CD4-positive, alpha-beta T cell treated with Interleukin-15 for 4 hours (primary cell): ENCODE results near the gene PLPP2.

ENCODE experiments used
- DNase-seq: peaks from one replicate; pipeline ENCODE4 v3.0.0-alpha.2; 2020; ENCODE audit warnings: low spot score

The PLPP2 gene

DNA sequence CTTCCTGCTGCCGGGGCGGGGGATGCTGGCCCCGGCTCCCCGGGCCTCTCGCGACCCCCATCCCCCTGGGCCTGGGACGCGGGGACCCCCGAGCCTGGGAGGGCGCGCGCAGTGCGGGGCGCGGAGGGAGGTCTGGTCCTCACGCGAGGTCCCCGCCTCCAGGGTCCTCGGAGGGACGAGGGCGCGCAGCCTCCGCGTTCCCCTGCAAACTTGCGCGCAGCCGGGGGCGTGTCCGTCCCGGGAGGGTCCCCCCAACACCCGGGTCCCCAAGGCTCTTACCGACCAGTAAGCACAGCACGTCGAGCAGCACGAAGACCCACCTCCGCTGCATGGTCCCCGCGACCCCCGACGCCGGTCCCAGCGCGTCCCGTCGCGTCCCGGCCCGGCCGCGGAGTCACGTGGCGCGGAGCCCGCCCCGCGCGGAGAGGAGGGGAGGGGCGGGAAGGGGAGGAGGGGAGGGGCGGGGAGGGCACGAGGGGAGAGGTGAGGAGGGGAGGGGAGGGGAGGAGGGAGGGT lies at the start of gene PLPP2:
PLPP2 (minus strand) TSS at position 398 of the 516 bp plus-strand sequence; CDS start at position 331, 67 bp downstream.
- DNase-seq, result no peak

DNA sequence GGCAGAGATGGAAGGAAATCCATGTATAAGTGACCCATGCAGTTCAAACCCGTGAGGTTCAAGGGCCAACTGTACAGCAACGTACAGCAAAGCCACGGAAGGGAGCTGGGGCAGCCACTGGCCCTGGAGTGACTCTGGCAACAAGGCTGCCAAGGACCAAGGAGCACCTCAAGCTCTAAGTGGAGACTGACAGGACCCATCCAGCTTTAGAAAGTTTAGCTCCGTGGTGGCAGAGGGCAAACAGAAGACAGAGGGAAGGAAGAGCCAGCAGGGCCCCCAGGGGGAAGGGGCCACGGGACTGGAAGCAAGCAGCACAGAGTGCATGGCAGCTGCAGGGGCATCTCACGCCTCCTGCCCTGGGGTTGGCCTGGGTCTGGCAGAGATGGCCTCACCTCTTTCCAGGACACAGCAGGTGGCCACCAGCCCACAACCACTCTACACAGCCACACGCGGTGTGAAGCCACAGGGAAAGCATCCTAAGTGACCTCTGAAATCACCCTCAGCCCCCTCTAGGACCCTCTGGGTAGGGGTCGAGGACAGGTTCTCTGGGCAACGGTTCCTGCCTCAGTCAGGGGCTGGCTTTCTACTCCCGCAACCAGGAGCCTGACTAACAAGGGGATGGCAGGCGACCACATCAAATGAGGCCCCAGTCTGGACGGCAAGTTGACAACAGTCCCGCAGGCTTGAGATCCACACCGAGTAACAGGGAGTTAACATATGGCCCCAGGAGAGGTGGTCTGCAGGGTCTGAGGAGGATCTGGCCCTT lies 49.6 kb upstream of the PLPP2 start:
- DNase-seq, result no peak

DNA sequence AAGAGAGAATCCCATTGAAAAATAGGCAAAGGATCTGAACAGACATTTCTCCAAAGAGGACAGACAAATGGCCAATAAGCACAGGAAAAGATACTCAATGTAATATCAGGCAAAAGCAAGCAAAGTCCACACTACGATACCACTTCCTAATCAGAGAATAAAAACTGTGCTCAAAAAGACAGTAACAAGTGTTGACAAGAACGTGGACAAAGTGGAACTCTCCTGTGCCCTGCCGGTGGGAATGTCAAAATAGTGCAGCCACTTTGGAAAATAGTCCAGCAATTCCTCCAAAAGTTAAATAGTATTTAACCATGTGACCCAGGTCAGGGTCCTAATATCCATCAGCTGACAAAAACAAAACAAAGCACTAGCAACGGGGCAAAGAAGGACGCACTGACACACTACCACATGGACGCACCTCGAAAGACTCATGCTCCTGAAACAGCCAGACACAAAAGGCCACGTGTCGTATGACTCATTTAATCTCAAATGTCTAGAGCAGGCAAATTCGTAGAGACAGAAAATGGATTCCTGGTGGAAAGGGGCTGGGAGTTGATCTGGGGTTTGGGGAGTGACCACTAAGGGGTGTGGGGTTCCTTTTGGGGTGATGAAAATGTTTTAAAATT lies 48.2 kb upstream of the PLPP2 start:
- DNase-seq, result no peak

DNA sequence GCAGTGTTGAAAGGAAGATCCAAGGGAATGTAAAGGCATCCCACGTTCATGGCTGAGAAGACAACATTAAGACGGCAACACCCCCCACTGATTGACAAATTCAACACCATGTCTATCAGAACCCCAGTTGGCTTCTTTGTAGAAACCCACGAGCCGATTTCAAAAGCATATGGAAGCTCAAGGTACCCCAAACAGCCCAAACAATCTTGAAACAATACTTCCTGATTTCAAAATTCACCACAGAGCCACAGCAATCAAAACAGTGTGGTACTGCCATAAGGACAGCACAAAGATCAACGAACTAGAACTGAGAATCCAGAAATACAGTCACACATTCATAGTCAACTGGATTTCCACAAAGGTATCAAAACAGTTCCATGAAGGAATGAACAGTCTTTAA lies 47.2 kb upstream of the PLPP2 start:
- no peak for DNase-seq

DNA sequence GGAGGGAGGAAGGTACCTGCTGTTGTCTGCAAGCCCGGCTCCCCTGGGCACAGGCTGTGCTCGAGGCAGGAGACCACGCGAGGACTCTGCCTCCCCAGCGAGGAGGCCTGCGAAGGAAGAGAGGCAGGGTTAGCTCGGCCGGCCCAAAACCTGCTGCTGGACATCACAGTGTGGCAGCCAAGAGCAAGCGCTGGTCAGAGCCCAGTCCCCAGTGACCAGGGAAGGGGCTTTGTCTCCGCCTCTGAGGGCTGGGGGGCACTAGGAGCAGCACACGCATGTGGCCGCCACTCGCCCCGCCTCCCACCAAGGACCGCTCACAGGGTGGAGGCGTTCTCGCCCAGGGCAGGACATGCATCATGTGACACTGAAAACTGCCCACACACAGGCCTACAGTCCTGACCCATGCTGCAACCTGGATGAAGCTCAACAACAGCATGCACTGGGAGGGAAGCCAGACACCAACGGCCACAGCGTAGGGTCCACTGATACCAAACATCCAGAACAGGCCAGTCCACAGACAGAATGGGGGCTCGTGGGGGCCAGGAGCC lies 44.9 kb upstream of the PLPP2 start:
- no peak for DNase-seq

DNA sequence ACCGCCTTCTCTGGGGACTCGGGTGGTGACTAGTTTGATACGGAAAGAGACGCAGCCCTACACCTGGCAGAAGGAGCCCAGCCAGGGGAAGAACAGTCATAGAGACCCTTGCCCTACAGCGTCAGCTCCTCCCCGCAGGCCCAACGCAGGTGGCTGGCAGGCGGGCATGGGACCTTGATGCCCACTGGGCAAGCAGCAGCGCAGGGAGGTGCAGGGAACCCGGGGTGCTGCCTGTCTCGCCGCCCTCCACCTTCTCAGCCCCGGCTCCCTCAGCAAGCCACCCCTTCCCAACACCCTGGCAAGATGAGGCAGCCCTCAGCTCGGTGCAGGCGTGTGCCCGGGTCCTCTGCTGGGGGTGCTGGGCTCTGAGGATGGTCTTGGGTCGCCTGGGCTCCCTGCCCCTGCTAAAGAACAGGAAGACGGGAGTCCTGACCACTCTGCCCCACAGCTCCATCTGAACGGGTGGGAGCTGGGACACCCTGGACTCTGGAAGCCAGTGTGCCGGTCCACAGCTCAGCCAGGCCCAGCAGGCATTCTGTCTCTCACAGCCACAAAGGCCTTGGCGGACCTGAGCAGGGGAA lies 44.4 kb upstream of the PLPP2 start:
- no peak for DNase-seq

DNA sequence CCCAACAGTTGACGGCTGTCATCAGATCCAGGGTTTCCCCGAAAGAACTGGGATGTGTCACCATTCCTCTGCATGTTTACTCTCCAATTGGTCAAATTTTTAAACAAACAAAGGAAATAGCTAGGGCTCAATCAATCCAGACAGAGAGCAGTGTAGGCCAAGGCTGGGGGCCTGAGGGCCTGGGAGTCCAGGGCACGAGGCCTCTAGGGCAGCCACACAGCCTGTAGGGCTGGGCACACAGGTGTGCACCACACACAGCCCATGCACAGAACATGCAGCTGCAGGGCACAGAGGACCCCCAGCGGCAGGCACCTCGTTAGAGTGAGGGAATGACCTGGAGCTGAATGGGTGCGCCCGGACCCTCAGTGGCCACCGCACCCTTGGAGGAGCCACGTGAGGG lies 43.9 kb upstream of the PLPP2 start:
- DNase-seq, result no peak

DNA sequence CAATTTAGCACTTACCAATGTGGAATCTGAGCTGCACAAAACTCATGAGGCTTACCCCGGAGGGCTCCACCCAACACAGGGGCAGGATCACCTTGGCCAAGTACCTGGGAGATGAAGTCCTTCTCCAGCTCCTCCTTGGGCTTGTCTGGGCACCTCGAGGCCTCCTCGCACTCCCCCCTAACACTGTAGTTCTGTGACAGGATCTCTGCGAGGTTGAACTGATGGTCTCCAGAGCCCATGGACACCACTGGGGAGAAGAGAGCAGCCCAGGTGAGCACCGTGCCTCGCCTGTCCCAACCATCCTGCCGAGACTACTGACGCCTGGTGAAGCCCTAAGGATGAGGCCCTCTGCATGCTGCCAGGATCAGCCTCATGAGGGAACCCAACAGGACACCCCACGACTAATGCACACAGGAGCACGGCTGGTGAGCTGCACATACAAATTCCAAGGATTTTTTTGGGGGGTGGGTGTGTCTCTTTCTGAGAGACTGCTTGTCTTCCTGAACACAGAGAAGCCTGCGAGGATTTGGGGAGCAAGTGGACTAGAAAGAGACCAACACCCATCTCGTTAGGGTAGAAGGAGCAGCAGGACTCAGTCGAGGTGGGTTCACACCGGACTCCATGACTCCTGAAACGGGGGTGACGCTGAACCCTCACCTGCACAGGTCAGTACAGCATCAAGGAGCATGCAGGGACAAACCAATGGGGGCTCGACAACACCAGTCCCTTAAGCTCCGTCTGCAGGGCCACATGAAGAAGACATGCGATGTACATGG lies 43.3 kb upstream of the PLPP2 start:
- DNase-seq, result no peak

DNA sequence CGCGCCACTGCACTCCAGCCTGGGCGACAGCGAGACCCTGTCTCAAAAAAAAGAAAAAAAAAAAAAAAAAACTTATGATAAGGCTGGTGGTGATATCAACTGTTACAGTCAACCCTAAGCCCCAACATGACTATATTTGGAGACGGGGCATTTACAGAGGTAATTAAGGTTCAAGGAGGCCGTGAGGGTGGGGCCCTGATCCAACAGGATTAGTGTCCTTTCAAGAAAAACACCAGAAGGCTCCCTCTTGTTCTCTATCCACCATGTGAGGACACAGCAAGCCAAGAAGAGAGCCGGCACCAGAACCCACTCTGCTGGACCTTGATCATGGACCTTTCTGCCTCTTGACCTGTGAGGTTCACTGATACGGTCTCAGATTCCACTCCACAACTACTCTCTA lies 39.3 kb upstream of the PLPP2 start:
- no peak for DNase-seq

DNA sequence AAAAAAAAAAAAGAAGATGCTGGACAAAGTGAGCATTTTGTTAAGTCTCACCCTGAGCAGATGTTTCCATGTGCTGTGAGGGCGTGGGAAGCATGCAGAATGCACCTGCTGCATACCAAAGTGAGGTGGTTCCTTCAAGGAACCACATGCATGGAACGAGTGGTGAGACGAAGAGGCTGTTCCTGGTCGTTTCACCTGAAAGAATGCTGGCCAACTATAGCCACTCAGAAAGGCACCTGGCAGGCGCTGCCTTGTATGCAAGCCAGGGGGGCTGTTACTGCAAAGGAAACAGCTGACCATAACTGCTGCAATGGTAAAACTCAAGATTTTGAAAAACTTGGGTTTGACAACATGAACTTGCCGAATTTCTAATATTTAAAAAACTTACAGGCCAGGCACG lies 38.7 kb upstream of the PLPP2 start:
- DNase-seq, result no peak

DNA sequence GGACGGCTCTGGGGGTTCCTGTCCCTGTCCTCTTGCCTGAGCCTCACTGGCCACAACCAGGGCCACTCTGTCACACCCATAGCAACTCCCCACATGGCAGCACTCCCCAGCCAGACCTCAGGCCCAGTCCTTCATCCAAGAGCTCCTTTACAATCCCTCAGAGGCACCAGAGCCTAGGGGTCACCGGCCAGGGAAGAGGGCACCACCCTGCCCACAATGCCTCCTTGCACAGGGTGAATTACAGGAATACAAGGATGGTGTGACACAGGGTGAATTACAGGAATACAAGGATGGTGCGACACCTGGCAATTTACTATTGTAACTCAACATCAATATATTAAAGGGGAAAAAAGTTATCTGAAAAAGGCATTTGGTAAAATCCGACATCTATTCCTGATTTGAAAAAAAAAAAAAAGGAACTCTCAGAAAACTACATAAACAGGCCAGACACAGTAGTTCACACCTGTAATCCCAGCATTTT lies 36.9 kb upstream of the PLPP2 start:
- no peak for DNase-seq

DNA sequence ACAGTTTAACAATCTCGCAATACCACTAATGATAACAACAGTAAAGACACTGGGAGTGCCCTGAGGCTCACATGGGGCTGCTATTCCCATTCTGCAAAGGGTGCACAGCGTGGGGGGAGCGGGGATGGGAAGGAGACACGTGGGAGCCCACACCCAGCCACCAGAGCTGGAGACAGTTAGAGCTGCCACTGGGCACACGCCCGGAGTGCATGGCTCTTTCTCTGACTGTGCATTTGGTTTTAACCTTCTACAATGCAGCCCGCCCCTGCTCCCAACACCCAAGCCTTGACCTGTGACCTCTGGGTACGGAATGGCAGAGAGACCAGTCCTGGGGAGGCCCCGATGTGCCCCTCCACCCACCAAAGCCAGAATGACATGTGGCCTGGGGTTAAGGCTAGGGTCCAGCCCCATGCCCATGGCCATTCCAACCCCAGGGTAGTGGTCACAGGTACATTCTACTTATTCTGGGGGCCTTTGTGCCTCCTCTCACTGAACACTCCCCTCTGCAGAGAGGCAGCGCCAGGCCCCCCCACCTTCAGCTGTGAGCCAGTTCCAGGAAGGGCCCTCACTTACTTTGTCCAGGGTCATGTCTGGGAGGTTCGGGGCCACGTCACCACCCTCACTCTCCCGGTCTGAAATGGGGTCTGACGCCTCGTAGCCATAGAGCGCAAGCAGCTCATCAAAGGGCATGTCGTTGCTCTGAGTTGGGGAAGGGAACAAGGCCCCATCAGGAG lies 36.3 kb upstream of the PLPP2 start:
- no peak for DNase-seq

DNA sequence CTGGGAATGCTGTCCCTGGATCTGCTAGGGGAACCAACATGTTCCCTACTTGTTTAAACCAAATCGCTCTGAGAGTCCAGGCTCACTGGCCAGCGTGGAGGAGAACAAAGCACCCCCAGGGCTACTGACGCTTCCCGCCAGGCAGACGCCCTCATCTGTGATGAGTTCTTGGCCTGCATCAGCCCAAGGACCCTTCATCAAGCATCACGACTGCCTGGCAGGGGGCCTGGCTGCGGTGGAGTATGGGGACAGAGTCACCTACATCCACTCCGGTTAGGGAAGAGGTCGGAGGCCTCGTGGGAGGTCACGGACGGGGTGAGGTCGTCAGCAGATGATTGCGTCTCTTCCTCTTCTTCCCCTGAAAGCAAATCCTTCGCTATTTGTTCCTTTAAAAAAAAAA lies 35.7 kb upstream of the PLPP2 start:
- no peak for DNase-seq

DNA sequence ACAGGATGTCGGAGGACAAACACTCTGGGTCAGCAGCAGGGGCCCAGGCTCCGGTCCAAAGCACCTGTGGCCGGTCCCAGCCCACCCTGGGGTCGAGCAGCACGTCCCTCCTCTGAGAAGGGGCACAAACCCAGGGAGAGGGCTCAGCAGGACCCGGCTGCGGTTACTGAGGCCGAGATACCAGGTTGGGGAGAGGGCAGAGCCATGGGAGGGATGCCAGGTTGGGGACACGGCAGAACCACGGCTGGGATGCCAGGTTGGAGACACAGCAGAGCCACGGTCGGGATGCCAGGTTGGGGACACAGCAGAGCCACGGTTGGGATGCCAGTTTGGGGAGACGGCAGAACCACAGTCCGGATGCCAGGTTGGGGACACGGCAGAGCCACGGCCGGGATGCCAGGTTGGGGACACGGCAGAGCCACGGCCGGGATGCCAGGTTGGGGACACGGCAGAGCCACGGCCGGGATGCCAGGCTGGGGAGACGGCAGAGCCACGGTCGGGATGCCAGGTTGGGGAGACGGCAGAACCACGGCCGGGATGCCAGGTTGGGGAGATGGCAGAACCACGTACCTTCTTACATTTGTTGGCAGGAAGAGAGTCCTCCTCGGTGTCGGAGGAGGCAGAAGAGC lies 34.8 kb upstream of the PLPP2 start:
- DNase-seq, result no peak

DNA sequence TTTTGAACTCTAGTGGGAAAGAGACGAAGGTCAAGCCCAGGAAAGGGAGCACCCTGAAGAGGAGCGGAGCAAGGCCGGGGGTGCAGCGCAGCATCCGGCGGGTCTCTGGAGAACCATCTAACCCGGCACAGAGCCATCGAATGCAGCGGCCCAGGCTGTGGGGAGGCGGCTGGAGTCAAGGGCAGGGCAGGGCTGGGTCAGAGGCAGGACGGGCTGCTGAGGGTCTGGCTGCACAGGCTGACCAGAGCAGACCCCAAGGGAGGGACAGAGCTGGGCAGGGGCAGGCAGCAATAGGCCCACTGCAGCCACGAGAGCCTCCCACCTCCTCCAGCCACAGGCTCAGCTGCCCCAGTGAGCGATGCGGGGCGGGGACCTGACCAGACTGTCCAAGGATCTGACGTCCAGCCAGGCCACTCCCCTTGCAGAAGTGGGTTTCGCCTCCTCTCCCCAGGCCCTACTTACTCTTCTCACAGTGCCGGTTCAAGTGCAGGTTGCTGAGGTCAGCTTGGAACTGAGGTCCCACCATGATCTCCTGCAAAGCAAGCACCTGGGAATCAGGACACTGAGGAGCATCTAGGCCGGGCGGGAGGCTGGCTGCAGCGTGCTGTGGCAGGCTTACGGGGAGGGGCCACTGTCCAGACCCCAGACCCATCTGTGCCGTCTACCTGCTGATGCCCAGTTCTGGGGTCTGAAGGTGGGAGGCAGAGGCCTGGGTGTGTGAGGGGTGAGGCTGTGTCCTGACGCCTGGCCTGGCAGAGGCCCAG lies 34.2 kb upstream of the PLPP2 start:
- no peak for DNase-seq

DNA sequence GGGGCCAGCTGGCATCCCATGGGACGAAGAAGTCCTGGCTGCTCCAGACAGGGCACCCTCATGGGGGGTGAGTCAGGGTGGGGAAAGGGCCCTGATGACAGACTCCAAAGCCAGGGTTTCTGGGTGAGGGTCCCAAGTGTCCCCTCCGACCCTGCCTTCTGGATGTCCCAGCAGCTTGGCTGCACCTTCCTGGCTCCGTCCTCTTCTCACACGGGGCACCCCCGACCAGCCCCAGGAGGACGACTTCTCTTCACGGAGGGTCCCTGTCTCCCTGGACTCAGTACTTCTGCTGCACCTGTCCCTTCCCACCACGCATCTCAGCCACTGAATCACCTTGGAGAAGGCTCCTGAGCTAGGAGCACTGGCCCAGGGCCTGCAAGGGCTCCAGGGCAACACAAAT lies 33.5 kb upstream of the PLPP2 start:
- no peak for DNase-seq

DNA sequence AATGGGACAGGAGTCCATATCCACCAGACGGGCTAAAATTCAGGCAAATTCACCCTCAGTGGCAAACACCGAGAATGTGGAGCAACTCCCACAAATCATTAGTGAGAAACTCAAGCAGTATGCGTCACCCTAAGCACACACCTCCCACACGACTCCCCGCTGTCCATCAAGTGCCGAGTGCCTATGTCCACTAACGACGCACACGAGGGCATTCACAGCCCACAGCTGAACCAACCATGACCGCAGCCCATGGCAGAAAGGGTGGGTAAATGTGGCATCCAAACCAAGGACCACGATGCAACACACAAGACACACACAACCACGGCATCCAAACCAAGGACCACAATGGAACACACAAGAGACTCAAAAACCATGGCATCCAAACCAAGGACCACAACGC lies 31.4 kb upstream of the PLPP2 start:
- no peak for DNase-seq

DNA sequence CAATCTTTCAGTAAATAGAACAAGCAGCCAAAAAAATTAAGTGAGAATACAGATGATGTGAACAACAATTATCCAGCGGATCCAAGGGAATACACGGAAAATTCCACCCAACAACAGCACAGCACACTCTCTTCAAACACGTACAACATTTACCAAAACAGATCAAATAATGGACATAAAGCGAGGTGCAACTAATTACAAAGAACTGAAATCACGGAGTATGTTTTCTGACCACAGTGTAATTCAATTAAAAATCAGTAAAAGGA lies 27.2 kb upstream of the PLPP2 start:
- no peak for DNase-seq

DNA sequence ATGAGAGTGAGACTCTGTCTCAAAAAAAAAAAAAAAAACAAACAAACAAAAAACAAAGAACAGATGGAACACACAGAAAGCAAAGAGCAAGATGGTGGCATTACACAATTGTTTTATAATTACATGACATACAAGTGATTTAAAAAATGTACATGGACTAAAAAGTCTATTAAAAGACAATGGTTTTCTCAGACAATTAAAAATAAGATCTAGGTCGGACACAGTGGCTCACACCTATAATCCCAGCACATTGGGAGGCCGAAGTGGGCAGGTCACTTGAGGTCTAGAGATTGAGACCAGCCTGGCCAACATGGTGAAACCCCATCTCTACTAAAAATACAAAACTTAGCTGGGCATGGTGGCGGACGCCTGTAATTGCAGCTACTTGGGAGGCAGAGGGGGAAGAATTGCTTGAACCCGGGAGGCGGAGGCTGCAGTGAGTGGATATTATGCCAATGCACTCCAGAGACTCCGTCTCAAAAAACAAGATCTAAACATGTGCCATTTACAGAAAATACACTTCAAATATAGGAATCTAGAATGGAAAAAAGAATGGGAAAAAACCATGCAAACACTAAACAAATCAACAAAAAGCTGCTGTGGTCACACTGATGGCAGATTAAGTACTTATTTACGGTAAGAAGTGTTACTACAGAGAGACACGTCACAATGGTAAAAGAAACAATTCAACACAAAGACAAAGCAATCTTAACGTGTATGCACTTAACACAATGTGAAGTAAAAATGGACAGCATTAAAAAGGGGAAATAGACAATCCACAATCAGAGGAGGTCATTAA lies 26.7 kb upstream of the PLPP2 start:
- DNase-seq, result no peak

DNA sequence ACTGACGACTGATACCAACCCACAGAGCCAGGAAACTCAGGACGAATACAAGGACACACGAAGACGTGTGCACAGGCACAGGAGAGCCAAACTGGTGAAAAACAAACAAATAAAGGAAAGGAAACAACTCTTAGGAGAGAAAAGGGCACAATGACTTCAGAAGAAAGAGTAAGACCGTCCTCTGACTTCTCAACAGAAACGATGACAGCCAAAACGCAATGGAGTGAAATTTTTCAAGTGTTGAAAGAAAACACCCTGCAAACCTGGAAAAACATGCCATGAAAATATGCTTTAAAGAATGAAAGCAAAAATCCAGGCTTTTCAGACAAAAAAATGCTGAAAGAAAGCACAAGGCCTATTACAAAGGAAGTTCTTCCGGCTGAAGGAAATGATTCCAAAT lies 24.6 kb upstream of the PLPP2 start:
- DNase-seq, result no peak
